Right lobe of liver (tissue), 4 donors: ENCODE results near the gene CAMKK1.

Source experiments
- POLR2A ChIP-seq: fragments of 450-650 bp; IDR thresholded peaks from one replicate; pipeline ENCODE4 v1.6.1; 2017; ENCODE audit warnings: antibody characterized with exemption, mild to moderate bottlenecking
- TF ChIP-seq, protein P1 (sequence below), 4 donors: fragments of 200-600 bp in 3 of 4; fragments of 450-650 bp in 1 of 4; IDR thresholded peaks; one replicate each; pipeline versions ENCODE4 v1.5.1 to v1.8.0; 2016 to 2022; ENCODE audit warnings: antibody characterized with exemption in 4 of 4, mild to moderate bottlenecking in 2 of 4
- donor health status: DM: no; HTN: no; CAD: no.
- donor health status: DM: no; HTN: no; CAD: no.
- donor health status: DM: no; HTN: yes; CAD: no.

DNA sequence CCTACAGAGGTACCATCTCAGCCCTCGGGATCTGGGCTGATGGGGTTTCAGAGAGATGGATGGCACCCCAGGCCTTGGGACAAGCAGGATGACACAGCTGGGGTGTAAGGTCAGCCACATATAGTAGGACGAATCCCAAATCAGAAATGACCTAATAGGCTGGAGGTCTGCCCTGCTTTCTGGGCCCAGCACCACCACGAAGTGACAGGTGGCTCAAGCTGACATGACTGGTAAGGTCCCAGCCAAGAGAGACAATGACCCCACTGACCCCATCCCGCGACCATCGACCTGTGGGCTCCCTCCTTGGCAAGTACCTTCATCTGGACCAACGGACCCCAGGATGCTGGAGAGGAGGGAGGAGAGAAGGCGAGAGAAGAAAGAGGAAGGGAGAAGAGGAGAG, 15.6 kb downstream of the CAMKK1 start:
- no peak for TF ChIP-seq POLR2A
- TF ChIP-seq, protein P1, sequence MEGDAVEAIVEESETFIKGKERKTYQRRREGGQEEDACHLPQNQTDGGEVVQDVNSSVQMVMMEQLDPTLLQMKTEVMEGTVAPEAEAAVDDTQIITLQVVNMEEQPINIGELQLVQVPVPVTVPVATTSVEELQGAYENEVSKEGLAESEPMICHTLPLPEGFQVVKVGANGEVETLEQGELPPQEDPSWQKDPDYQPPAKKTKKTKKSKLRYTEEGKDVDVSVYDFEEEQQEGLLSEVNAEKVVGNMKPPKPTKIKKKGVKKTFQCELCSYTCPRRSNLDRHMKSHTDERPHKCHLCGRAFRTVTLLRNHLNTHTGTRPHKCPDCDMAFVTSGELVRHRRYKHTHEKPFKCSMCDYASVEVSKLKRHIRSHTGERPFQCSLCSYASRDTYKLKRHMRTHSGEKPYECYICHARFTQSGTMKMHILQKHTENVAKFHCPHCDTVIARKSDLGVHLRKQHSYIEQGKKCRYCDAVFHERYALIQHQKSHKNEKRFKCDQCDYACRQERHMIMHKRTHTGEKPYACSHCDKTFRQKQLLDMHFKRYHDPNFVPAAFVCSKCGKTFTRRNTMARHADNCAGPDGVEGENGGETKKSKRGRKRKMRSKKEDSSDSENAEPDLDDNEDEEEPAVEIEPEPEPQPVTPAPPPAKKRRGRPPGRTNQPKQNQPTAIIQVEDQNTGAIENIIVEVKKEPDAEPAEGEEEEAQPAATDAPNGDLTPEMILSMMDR (IDR thresholded peaks at IDR 0.05), result no peak
